ENCODE data around the gene NBAS. TPM values are rescaled to one million over a fixed set of nuclear protein-coding genes. Genes with fewer than 3 reads are reported as not detected.

NBAS gene
- total and polyA plus RNA-seq, 10 of the 15 experiments (the other 5 are each of a cell fraction or from before 2014, with no cell fraction given) = 4.3 to 32.7 (median 20.8) TPM

DNA sequence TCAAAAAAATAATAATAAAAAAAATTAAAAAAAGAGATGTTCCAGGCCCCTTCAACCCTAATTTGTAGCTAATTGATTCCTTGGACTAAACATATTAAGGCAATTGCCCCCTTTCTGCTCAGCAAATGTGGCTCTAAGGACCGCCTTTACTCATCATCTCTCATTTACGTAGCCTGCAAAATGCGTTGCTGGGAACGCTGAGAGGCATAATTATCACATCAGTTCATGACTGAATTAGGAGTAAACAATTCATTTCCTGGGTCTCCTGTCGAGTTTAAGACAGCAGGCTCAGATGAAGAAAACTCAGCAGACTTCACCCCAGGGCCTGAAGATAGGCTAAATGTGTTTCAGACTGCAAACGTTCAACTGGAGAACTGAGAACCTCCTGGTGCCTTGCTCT, 413.5 kb downstream of the NBAS start:
- POLR2A ChIA-PET = no interaction called here
- WGBS (ENCODE audit: insufficient coverage, insufficient replicate concordance, low lambda C conversion rate, missing lambda C conversion rate) = 63% methylated on average over 6 of the region's 6 CpGs
- TF ChIP-seq, protein P1, sequence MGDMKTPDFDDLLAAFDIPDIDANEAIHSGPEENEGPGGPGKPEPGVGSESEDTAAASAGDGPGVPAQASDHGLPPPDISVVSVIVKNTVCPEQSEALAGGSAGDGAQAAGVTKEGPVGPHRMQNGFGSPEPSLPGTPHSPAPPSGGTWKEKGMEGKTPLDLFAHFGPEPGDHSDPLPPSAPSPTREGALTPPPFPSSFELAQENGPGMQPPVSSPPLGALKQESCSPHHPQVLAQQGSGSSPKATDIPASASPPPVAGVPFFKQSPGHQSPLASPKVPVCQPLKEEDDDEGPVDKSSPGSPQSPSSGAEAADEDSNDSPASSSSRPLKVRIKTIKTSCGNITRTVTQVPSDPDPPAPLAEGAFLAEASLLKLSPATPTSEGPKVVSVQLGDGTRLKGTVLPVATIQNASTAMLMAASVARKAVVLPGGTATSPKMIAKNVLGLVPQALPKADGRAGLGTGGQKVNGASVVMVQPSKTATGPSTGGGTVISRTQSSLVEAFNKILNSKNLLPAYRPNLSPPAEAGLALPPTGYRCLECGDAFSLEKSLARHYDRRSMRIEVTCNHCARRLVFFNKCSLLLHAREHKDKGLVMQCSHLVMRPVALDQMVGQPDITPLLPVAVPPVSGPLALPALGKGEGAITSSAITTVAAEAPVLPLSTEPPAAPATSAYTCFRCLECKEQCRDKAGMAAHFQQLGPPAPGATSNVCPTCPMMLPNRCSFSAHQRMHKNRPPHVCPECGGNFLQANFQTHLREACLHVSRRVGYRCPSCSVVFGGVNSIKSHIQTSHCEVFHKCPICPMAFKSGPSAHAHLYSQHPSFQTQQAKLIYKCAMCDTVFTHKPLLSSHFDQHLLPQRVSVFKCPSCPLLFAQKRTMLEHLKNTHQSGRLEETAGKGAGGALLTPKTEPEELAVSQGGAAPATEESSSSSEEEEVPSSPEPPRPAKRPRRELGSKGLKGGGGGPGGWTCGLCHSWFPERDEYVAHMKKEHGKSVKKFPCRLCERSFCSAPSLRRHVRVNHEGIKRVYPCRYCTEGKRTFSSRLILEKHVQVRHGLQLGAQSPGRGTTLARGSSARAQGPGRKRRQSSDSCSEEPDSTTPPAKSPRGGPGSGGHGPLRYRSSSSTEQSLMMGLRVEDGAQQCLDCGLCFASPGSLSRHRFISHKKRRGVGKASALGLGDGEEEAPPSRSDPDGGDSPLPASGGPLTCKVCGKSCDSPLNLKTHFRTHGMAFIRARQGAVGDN (IDR thresholded peaks at IDR 0.05) = no peak
- TF ChIP-seq CEBPB (IDR thresholded peaks at IDR 0.05; ENCODE audit: borderline replicate concordance in 1 of 2, low read depth in 2 of 2, low read length in 2 of 2) = no peak
- no peak for TF ChIP-seq RFX5 (IDR thresholded peaks at IDR 0.05; ENCODE audit: low read depth, low read length)
- no peak for TF ChIP-seq WRNIP1 (IDR thresholded peaks at IDR 0.05; ENCODE audit: borderline replicate concordance, low read depth, low read length)
- TF ChIP-seq ZNF592 (IDR thresholded peaks at IDR 0.05) = no peak
- TF ChIP-seq TBL1XR1 (IDR thresholded peaks at IDR 0.05; ENCODE audit: low read depth, low read length) = no peak
- TF ChIP-seq MEF2A (IDR thresholded peaks at IDR 0.05; ENCODE audit: insufficient read depth, low read depth, low read length) = no peak
- TF ChIP-seq MEF2B (IDR thresholded peaks at IDR 0.05; ENCODE audit: partially characterized antibody, poor library complexity, severe bottlenecking) = no peak
- no peak for TF ChIP-seq KDM1A (IDR thresholded peaks at IDR 0.05; ENCODE audit: borderline replicate concordance)
- TF ChIP-seq PKNOX1 (IDR thresholded peaks at IDR 0.05) = no peak
- TF ChIP-seq HDGF (IDR thresholded peaks at IDR 0.05) = no peak
- no peak for TF ChIP-seq PAX8 (IDR thresholded peaks at IDR 0.05)
- no peak for TF ChIP-seq NR2C1 (IDR thresholded peaks at IDR 0.05)
- no peak for TF ChIP-seq LARP7 (IDR thresholded peaks at IDR 0.05)
- no peak for TF ChIP-seq IRF5 (IDR thresholded peaks at IDR 0.05; ENCODE audit: borderline replicate concordance)
- TF ChIP-seq RBBP5 (conservative IDR thresholded peaks at IDR 0.05) = no peak

More for the DNA sequence above, 413.5 kb downstream of the NBAS start:
- RAD21 ChIA-PET (ENCODE audit: unreplicated experiment) = no interaction called here
- Histone ChIP-seq H3K9ac (ENCODE audit: control insufficient read depth, insufficient read depth, low read length) (no peak overlapping the region), H3K79me2 (ENCODE audit: control insufficient read depth, insufficient read depth, low read length) (no peaks in the 10 kb centered on the region), H3K27ac (ENCODE audit: control insufficient read depth, insufficient read depth) (no peak overlapping the region), H3K9me3 (replicated peaks; ENCODE audit: control insufficient read depth, insufficient read depth, low read length) (no peaks in the 10 kb centered on the region), H3K4me3 (no peak overlapping the region), H3K4me1 (ENCODE audit: control insufficient read depth, insufficient read depth, low read length) (peaks cover 1% of the 10 kb centered on the region; the same call in 1 of the 2 replicates), H3K36me3 (ENCODE audit: control insufficient read depth in 2 of 2, insufficient read depth in 2 of 2, low read length in 1 of 2) (no peaks in the 10 kb centered on the region), H3K4me2 (ENCODE audit: control insufficient read depth, insufficient read depth) (no peak overlapping the region), H2AFZ (ENCODE audit: control insufficient read depth, low read depth, low read length) (no peak overlapping the region), H3K27me3 (replicated peaks in 1 of 2; ENCODE audit: control insufficient read depth in 2 of 2, insufficient read depth in 2 of 2, low read length in 1 of 2) (no peaks in the 10 kb centered on the region), H4K20me1 (ENCODE audit: control insufficient read depth, insufficient read depth) (no peaks in the 10 kb centered on the region)
- no peak for DNase-seq (ENCODE audit: low read depth, low spot score)
- SMC1A ChIA-PET (ENCODE audit: uncharacterized antibody, unreplicated experiment) = no interaction called here
- FAIRE-seq = no peak
- ATAC-seq = no peak
- CTCF ChIA-PET = no interaction called here
- BruUV-seq (replicated peaks) = no TSS peak
- intact Hi-C loops (cut with micrococcal nuclease; ENCODE audit: unreplicated experiment) = no loop called here
- in situ Hi-C loops (cut with MboI) = no loop called here

All from GM12878 (cell line).